BE2C (cell line): ENCODE measurements around the gene TTC23L.
"Not testable (repeated sequence)": the region's sequence is repeated elsewhere in the genome, so short reads cannot be mapped to it uniquely, and the experiment has no call there.

Experiments
- DNase-seq: peaks from one replicate; pipeline ENCODE4 v3.0.0-alpha.2; 2020
- H3K27me3 ChIP-seq: fragments of 250-450 bp; sonication (Bioruptor Pico); 2 replicates; pipeline ENCODE4 v1.5.1; 2020; ENCODE audit warnings: mild to moderate bottlenecking
- H3K36me3 ChIP-seq: fragments of 250-450 bp; sonication (Bioruptor Pico); 2 replicates; pipeline ENCODE4 v1.5.1; 2020; ENCODE audit warnings: mild to moderate bottlenecking
- H3K4me1 ChIP-seq: fragments of 250-450 bp; sonication (Bioruptor Pico); 2 replicates; pipeline ENCODE4 v1.5.1; 2020
- H3K4me3 ChIP-seq: 2 replicates; pipeline ENCODE4 v1.5.1; 2011; ENCODE audit warnings: low read depth, low read length
- H3K9me3 ChIP-seq: fragments of 250-450 bp; sonication (Bioruptor Pico); 2 replicates; pipeline ENCODE4 v1.5.1; 2020
- TF ChIP-seq, protein P1 (sequence below): IDR thresholded peaks from 2 replicates; pipeline ENCODE4 v1.5.1; 2012; ENCODE audit warnings: mild to moderate bottlenecking, low read depth, low read length

Gene TTC23L

DNA sequence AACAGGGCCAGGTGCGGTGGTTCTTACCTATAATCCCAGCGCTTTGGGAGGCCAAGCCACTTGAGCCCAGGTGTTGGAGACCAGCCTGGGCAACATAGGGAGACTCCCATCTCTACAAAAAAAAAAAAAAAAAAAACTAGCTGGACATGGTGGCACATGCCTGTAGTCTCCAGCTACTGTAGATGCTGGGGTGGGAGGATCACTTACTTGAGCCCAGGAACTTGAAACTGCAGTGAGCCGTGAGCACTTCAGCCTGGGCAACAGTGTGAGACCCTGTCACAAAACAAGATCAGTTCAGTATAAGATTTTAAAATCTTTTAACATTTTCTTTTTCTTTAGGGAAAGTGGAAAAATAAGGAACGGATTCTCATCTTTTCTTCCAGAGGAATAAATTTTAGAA, 79.1 kb downstream of the TTC23L start:
- Histone ChIP-seq H3K27me3 (no peaks in the 10 kb centered on the region), H3K36me3 (peaks cover 44% of the 10 kb centered on the region), H3K4me1 (no peaks in the 10 kb centered on the region), H3K4me3 (no peak overlapping the region), H3K9me3 (no peaks in the 10 kb centered on the region)
- TF ChIP-seq, protein P1, sequence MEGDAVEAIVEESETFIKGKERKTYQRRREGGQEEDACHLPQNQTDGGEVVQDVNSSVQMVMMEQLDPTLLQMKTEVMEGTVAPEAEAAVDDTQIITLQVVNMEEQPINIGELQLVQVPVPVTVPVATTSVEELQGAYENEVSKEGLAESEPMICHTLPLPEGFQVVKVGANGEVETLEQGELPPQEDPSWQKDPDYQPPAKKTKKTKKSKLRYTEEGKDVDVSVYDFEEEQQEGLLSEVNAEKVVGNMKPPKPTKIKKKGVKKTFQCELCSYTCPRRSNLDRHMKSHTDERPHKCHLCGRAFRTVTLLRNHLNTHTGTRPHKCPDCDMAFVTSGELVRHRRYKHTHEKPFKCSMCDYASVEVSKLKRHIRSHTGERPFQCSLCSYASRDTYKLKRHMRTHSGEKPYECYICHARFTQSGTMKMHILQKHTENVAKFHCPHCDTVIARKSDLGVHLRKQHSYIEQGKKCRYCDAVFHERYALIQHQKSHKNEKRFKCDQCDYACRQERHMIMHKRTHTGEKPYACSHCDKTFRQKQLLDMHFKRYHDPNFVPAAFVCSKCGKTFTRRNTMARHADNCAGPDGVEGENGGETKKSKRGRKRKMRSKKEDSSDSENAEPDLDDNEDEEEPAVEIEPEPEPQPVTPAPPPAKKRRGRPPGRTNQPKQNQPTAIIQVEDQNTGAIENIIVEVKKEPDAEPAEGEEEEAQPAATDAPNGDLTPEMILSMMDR = no peak
- DNase-seq = no peak

DNA sequence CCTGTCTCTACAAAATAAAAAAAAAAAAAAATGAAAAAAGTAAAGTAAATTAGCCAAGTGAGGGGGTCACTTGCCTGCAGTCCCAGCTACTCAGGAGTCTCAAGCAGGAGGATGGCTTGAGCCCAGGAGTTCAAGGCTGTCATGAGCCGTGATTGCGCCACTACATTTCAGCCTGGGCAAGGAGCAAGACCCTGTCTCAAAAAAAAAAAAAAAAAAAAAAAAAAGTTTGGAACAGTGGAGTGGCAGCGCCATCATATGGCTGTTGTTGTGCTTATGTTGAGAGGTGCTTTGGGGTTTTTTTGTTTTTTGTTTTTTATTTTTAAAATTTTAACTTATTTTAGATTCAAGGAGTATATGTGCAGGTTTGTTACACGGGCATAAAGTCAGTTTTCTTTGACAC, 80.1 kb downstream of the TTC23L start:
- no peak overlapping the region for H3K4me3 ChIP-seq
- H3K36me3 ChIP-seq = peaks cover 54% of the 10 kb centered on the region
- TF ChIP-seq, protein P1 = peak; percentile 15; the same call in 1 of the 2 replicates
- no peak for DNase-seq
- H3K27me3 ChIP-seq = no peaks in the 10 kb centered on the region
- no peaks in the 10 kb centered on the region for H3K9me3 ChIP-seq
- H3K4me1 ChIP-seq = no peaks in the 10 kb centered on the region

DNA sequence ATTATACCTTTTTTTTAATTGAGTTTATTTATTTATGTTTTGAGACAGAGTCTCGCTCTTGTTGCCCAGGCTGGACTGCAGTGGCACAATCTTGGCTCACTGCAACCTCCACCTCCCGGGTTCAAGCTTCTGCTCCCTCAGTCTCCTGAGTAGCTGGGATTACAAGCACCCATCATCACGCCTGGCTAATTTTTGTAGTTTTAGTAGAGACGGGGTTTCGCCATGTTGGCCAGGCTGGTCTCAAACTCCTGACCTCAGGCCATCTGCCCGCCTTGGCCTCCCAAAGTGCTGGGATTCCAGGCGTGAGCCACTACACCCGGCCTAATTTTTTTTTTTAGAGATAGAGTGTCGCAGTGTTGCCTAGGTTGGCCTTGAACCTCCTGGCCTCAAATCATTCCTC, 84.3 kb downstream of the TTC23L start:
- DNase-seq, H3K4me3 ChIP-seq, H3K27me3 ChIP-seq, H3K9me3 ChIP-seq, H3K4me1 ChIP-seq: not testable (repeated sequence)
- peaks cover 72% of the 10 kb centered on the region for H3K36me3 ChIP-seq

DNA sequence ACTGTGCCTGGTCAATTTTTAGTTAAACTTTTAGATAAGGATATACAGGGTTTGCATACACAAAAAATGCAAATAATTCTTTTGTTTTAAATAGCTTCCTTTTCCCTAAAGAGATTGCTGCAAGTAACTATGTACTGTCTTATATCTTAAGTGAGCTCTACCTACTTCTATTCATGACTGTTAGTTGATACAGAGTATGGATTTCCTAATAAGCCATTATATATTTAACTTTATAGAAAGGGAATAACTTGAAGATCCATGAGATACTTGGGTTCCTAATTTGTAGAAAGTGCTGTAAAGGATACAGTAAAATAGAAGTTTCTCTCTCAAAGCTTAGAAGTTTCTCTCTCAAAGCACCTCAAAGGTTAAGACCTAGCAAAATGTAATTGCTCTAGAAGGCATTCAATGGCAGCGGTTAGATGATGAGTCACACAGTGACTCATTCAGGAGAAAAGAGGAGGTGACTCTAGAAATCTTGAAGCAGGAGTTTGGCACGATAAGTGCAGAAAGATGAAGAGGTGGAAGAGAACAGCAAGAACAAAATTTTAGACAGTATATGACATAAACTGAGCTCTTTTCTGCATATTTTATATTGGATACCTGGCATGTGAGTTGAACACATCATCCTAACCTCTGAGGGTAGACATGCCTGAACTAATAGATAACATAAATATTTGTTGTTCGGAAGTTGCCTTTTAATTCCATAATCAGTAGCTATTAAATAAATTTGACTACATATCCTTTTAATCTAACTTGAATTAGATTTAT, 84.9 kb downstream of the TTC23L start:
- TF ChIP-seq, protein P1 = no peak
- Histone ChIP-seq H3K27me3 (no peaks in the 10 kb centered on the region), H3K4me3 (no peak overlapping the region), H3K36me3 (peaks cover 72% of the 10 kb centered on the region), H3K9me3 (no peaks in the 10 kb centered on the region), H3K4me1 (no peaks in the 10 kb centered on the region)
- DNase-seq = no peak

DNA sequence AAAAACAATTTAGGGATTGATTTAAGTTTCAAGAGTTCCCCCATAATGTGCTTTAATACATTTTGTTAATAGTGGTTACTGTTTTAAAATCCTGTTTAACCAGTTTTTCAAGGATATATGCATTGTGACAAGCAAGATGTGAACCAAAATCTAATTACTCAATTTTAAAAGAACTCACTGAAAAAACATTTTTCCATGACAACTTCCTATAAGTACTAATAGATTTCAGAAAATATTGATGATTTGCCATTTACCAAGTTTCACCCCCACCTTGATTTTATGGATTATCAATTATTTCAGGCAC, 85.5 kb downstream of the TTC23L start:
- no peak overlapping the region for H3K4me3 ChIP-seq

DNA sequence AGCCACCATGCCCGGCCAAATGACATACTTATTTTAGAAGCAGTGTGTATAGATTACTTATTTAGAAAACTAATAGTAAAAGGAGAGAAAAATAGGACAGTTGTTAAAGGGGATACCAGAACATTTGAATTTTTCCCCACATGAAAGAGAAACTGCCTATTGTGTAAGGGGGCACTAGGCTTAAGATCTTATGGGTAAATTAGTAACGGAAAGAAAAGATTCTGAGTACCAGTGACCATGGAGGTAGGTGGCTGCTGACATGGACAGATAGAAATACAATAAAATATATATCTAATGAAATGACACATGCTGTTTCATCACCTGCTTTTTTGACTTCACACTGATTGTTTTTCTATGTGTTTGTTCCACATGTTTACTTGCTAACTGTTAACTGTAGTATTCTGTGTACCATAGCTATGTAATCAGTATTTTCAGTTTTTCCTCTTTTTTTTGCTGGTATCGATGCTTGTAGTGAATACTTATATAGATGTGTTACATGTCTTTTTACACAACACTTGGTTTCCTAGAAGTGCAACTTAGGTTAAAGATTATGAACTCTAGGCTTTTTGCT, 87.4 kb downstream of the TTC23L start:
- peaks cover 50% of the 10 kb centered on the region for H3K36me3 ChIP-seq
- H3K9me3 ChIP-seq = no peaks in the 10 kb centered on the region
- H3K27me3 ChIP-seq = no peaks in the 10 kb centered on the region
- no peaks in the 10 kb centered on the region; the same call in 1 of the 2 replicates for H3K4me1 ChIP-seq
- H3K4me3 ChIP-seq = no peak overlapping the region
- TF ChIP-seq, protein P1 = no peak
- DNase-seq = no peak

More for the DNA sequence above, 85.5 kb downstream of the TTC23L start:
- no peak for DNase-seq
- Histone ChIP-seq H3K36me3 (peaks cover 69% of the 10 kb centered on the region), H3K4me1 (no peaks in the 10 kb centered on the region), H3K27me3 (no peaks in the 10 kb centered on the region), H3K9me3 (no peaks in the 10 kb centered on the region)
- TF ChIP-seq, protein P1 = no peak
